Fibroblast of lung (primary cell): ENCODE results near the gene SPATA2. TPM values are rescaled to one million over a fixed set of nuclear protein-coding genes. Genes with fewer than 3 reads are reported as not detected.

Experiments
- DNase-seq, 2 donors: peaks; one replicate each; pipeline versions ENCODE4 v3.0.0 to v3.0.0-alpha.2; 2010; ENCODE audit warnings: low read depth in 2 of 2
- H2AFZ ChIP-seq: 2 replicates; pipeline ENCODE4 v1.5.1; 2012; ENCODE audit warnings: low read length, control low read depth, inconsistent platforms
- H3K27ac ChIP-seq: 2 replicates; pipeline ENCODE4 v1.5.1; 2011; ENCODE audit warnings: low read length, control low read depth; ENCODE audit not compliant: insufficient read depth
- H3K27me3 ChIP-seq: 2 replicates; pipeline ENCODE4 v1.5.1; 2011; ENCODE audit warnings: mild to moderate bottlenecking, low read length; ENCODE audit not compliant: control insufficient read depth, insufficient read depth
- H3K36me3 ChIP-seq: 2 replicates; pipeline ENCODE4 v1.5.1; 2011; ENCODE audit warnings: low read length; ENCODE audit not compliant: control insufficient read depth, insufficient read depth
- H3K4me1 ChIP-seq: 2 replicates; pipeline ENCODE4 v1.5.1; 2011; ENCODE audit warnings: low read length; ENCODE audit not compliant: control insufficient read depth, insufficient read depth; ENCODE audit errors: extremely low read depth
- H3K4me2 ChIP-seq: 2 replicates; pipeline ENCODE4 v1.5.1; 2011; ENCODE audit warnings: low read length, control low read depth; ENCODE audit not compliant: insufficient read depth; ENCODE audit errors: extremely low read depth
- H3K4me3 ChIP-seq, 4 experiments: fragments of 200-600 bp in 1 of 4; sonication (generic) in 1 of 4; replicated peaks in 1 of 4; 2 replicates each; pipeline ENCODE4 v1.5.1; 2011 to 2016; ENCODE audit warnings: low read length in 4 of 4, low read depth in 3 of 4, mild to moderate bottlenecking in 3 of 4, control low read depth in 2 of 4, inconsistent platforms in 1 of 4, mixed read lengths in 1 of 4; ENCODE audit not compliant: insufficient read depth in 1 of 4; ENCODE audit errors: control extremely low read depth in 1 of 4
- H3K79me2 ChIP-seq: 2 replicates; pipeline ENCODE4 v1.5.1; 2012; ENCODE audit warnings: mild to moderate bottlenecking, low read length, inconsistent platforms; ENCODE audit not compliant: control insufficient read depth, insufficient read depth
- H3K9ac ChIP-seq: 2 replicates; pipeline ENCODE4 v1.5.1; 2011; ENCODE audit warnings: mild to moderate bottlenecking, low read length, control low read depth; ENCODE audit not compliant: insufficient read depth
- H3K9me3 ChIP-seq: 2 replicates; pipeline ENCODE4 v1.5.1; 2012; ENCODE audit warnings: low read depth, low read length; ENCODE audit not compliant: control insufficient read depth, insufficient read depth
- H4K20me1 ChIP-seq: 2 replicates; pipeline ENCODE4 v1.5.1; 2011; ENCODE audit warnings: low read length; ENCODE audit not compliant: control insufficient read depth, insufficient read depth; ENCODE audit errors: extremely low read depth
- CTCF ChIP-seq, 2 donors: IDR thresholded peaks in 1 of 2; conservative IDR thresholded peaks in 1 of 2; 1 replicate in 1 of 2; 2 replicates in 1 of 2; pipeline ENCODE4 v1.5.1; 2011 to 2012; ENCODE audit warnings: low read length in 2 of 2, control low read depth in 1 of 2, inconsistent platforms in 1 of 2, low read depth in 1 of 2, mild to moderate bottlenecking in 1 of 2
- EZH2 ChIP-seq: IDR thresholded peaks from 2 replicates; pipeline ENCODE4 v1.5.1; 2012; ENCODE audit warnings: low read length, control low read depth, mild to moderate bottlenecking; ENCODE audit errors: missing control alignments
- polyA plus RNA-seq, 2 donors: library from polyadenylated mRNA; depleted of rRNA in 1 of 2; stranded (reverse) in 1 of 2; unstranded in 1 of 2; fragments of >200 nt; gene quantifications; 2 replicates each; pipeline ENCODE4 v1.2.1, GENCODE V29; 2011 to 2012; ENCODE audit warnings: missing spikeins in 1 of 2
- total RNA-seq: library from RNA; depleted of rRNA; stranded (reverse); fragments of >200 nt; gene quantifications from 2 replicates; pipeline ENCODE4 v1.2.1, GENCODE V29; 2014

Gene SPATA2
- total and polyA plus RNA-seq, 2 donors (not counting 1 experiment from before 2014, with no cell fraction given), result 2.0 to 3.6 TPM

GRCh38 chr20:49906615-49907154 lies 8.6 kb downstream of the SPATA2 start:
- H3K9me3 ChIP-seq, result no peaks in the 10 kb centered on the region
- TF ChIP-seq EZH2, result no peak
- no peak for TF ChIP-seq CTCF (conservative IDR thresholded peaks at IDR 0.05 in 1 of 2, IDR thresholded peaks at IDR 0.05 in 1 of 2; ENCODE audit: low read depth in 1 of 2, low read length in 2 of 2)
- no peak overlapping the region for H3K4me3 ChIP-seq
- peaks cover 12% of the 10 kb centered on the region for H3K36me3 ChIP-seq
- no peak overlapping the region for H2AFZ ChIP-seq
- H3K9ac ChIP-seq, result no peak overlapping the region
- H3K4me2 ChIP-seq, result no peak overlapping the region
- no peaks in the 10 kb centered on the region for H3K27me3 ChIP-seq
- H3K27ac ChIP-seq, result no peak overlapping the region
- H3K79me2 ChIP-seq, result peaks cover 16% of the 10 kb centered on the region
- no peak for DNase-seq
- H4K20me1 ChIP-seq, result no peaks in the 10 kb centered on the region
- no peaks in the 10 kb centered on the region for H3K4me1 ChIP-seq

- Histone ChIP-seq H3K36me3 (peaks cover 12% of the 10 kb centered on the region), H3K4me1 (no peaks in the 10 kb centered on the region), H2AFZ (no peak overlapping the region), H3K9me3 (no peaks in the 10 kb centered on the region), H3K9ac (no peak overlapping the region), H4K20me1 (no peaks in the 10 kb centered on the region), H3K4me2 (no peak overlapping the region), H3K27ac (no peak overlapping the region), H3K79me2 (peaks cover 13% of the 10 kb centered on the region), H3K27me3 (no peaks in the 10 kb centered on the region), H3K4me3 (no peak overlapping the region)
- DNase-seq, result no peak
- TF ChIP-seq EZH2, result no peak
- no peak for TF ChIP-seq CTCF (conservative IDR thresholded peaks at IDR 0.05 in 1 of 2, IDR thresholded peaks at IDR 0.05 in 1 of 2; ENCODE audit: low read depth in 1 of 2, low read length in 2 of 2)
These were observed 9.2 kb downstream of the SPATA2 start for GRCh38 chr20:49906101-49906604.

GRCh38 chr20:49905415-49906091 lies 9.8 kb downstream of the SPATA2 start:
- Histone ChIP-seq H3K4me1 (no peaks in the 10 kb centered on the region), H3K4me2 (no peak overlapping the region), H4K20me1 (no peaks in the 10 kb centered on the region), H2AFZ (no peak overlapping the region), H3K9me3 (no peaks in the 10 kb centered on the region), H3K36me3 (peaks cover 12% of the 10 kb centered on the region), H3K27ac (no peak overlapping the region), H3K4me3 (no peak overlapping the region), H3K27me3 (no peaks in the 10 kb centered on the region), H3K79me2 (peaks cover 8% of the 10 kb centered on the region), H3K9ac (no peak overlapping the region)
- DNase-seq, result no peak
- TF ChIP-seq CTCF (conservative IDR thresholded peaks at IDR 0.05 in 1 of 2, IDR thresholded peaks at IDR 0.05 in 1 of 2; ENCODE audit: low read depth in 1 of 2, low read length in 2 of 2) (no peak), EZH2 (no peak)
